AG20443 (cell line): ENCODE results near the gene GPR161.
A peak's percentile ranks its signal among the peaks of the same experiment; 100 is the strongest.
"Not testable (repeated sequence)": the region's sequence is repeated elsewhere in the genome, so short reads cannot be mapped to it uniquely, and the experiment has no call there.

Source experiments
- DNase-seq: peaks from one replicate; pipeline ENCODE4 v3.0.0; 2012; ENCODE audit warnings: low spot score, mixed read lengths

GPR161 gene

GRCh38 chr1:168136709-168137514 is at the start of gene GPR161:
GPR161 (minus strand) TSS chr1:168136930; CDS start chr1:168104850, 32,080 bp downstream.
- peak; percentile 76 for DNase-seq

GRCh38 chr1:168181063-168181720 is 44.5 kb upstream of the GPR161 start:
- not testable (repeated sequence) for DNase-seq

- no peak for DNase-seq
Measured at GRCh38 chr1:168180148-168180524, 43.4 kb upstream of the GPR161 start.

GRCh38 chr1:168179438-168180147 is 42.9 kb upstream of the GPR161 start:
- DNase-seq = peak; percentile 18

GRCh38 chr1:168178638-168179437 is 42.1 kb upstream of the GPR161 start, which contains the start of gene TIPRL:
TIPRL (plus strand) TSS chr1:168178962; CDS start chr1:168179078, 116 bp downstream.
- peak; percentile 97 for DNase-seq

GRCh38 chr1:168178227-168178637 is 41.5 kb upstream of the GPR161 start:
- no peak for DNase-seq

- DNase-seq = no peak
Measured at GRCh38 chr1:168172250-168172915, 35.7 kb upstream of the GPR161 start.

- DNase-seq = no peak
Measured at GRCh38 chr1:168170564-168171508, 34.1 kb upstream of the GPR161 start.

- peak; percentile 19 for DNase-seq
Measured at GRCh38 chr1:168167806-168168205, 31.1 kb upstream of the GPR161 start.

GRCh38 chr1:168164771-168165170 is 28.0 kb upstream of the GPR161 start:
- DNase-seq = no peak

- no peak for DNase-seq
Measured at GRCh38 chr1:168163670-168164069, 26.9 kb upstream of the GPR161 start.

GRCh38 chr1:168161459-168161858 is 24.7 kb upstream of the GPR161 start:
- no peak for DNase-seq

- no peak for DNase-seq
Measured at GRCh38 chr1:168159979-168160378, 23.2 kb upstream of the GPR161 start.

GRCh38 chr1:168159251-168159650 is 22.5 kb upstream of the GPR161 start:
- DNase-seq = no peak

- DNase-seq = no peak
Measured at GRCh38 chr1:168157638-168158037, 20.9 kb upstream of the GPR161 start.

- DNase-seq = no peak
Measured at GRCh38 chr1:168155910-168156309, 19.2 kb upstream of the GPR161 start.

GRCh38 chr1:168154707-168155106 is 18.0 kb upstream of the GPR161 start:
- DNase-seq = not testable (repeated sequence)

GRCh38 chr1:168151935-168152334 is 15.2 kb upstream of the GPR161 start:
- DNase-seq = no peak

- no peak for DNase-seq
Measured at GRCh38 chr1:168150283-168150682, 13.6 kb upstream of the GPR161 start.

- no peak for DNase-seq
Measured at GRCh38 chr1:168148916-168149315, 12.2 kb upstream of the GPR161 start.
